Retinal pigment epithelial cell (primary cell): ENCODE measurements around the gene MBD6.

Experiments
- DNase-seq: peaks from one replicate; pipeline ENCODE4 v3.0.0-alpha.2; 2010; ENCODE audit warnings: low read depth
- H3K4me3 ChIP-seq: 2 replicates; pipeline ENCODE4 v1.5.1; 2011; ENCODE audit warnings: mild to moderate bottlenecking, low read length, control low read depth, moderate library complexity
- TF ChIP-seq, protein P1 (sequence below): conservative IDR thresholded peaks from 2 replicates; pipeline ENCODE4 v1.5.1; 2011; ENCODE audit warnings: low read depth, low read length, control low read depth, inconsistent platforms

Gene MBD6

DNA sequence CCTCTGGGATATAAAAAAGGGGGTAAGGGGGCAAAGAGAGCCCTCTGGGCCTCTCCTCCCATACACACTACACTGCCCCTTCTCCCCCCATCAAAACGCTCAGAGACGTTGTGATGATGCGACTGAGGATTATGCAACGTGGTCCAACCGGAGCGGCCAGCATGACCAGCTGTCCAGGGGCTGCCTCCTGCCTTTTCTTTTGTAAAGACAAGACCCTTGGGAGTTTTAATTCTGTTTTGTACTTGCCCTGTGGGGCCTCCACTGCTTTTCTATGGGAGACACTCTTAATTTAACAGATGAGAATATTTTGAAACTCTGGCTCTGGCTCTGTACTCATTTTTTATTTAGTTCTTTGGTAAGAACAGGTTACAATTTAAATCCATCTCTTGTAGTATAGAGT is 7.2 kb downstream of the MBD6 start:
- no peak overlapping the region for H3K4me3 ChIP-seq
- TF ChIP-seq, protein P1, sequence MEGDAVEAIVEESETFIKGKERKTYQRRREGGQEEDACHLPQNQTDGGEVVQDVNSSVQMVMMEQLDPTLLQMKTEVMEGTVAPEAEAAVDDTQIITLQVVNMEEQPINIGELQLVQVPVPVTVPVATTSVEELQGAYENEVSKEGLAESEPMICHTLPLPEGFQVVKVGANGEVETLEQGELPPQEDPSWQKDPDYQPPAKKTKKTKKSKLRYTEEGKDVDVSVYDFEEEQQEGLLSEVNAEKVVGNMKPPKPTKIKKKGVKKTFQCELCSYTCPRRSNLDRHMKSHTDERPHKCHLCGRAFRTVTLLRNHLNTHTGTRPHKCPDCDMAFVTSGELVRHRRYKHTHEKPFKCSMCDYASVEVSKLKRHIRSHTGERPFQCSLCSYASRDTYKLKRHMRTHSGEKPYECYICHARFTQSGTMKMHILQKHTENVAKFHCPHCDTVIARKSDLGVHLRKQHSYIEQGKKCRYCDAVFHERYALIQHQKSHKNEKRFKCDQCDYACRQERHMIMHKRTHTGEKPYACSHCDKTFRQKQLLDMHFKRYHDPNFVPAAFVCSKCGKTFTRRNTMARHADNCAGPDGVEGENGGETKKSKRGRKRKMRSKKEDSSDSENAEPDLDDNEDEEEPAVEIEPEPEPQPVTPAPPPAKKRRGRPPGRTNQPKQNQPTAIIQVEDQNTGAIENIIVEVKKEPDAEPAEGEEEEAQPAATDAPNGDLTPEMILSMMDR, result no peak
- DNase-seq, result no peak

DNA sequence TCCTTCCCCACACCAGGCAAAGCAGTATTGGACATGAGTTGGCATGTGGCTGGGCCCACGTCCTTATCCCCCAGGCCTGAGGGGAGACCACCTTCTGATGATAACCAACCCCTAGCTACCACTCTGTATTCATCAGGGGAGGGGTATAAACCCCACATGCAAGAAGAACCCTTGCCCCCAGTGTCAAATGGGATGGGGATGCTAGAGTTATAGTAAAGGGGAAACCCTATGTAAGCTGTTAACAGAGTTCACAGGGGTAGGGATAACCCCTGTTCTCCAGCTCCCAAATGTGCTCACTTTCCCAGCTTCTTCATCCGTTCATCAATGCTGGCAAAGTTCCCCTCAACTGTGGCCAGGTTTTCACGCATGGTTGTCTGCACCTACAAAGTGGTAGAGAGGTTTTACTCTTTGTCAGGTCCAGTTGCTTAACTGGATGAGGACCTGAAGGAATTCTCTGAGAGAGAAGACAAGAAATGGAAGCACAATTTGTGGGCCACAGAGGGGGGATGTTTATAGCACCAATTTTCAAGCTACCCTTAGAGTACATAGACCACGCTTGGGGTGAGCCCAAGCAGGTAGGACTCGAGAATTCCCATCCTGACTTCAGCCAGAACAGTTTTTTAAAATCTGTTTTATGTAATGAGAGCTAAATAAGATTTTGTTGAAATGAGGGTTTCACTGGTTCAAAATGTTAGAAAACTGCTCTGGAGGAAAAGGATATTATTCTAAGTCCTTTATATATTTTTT is 7.9 kb downstream of the MBD6 start:
- no peak for DNase-seq
- no peak overlapping the region for H3K4me3 ChIP-seq
- TF ChIP-seq, protein P1, result no peak

DNA sequence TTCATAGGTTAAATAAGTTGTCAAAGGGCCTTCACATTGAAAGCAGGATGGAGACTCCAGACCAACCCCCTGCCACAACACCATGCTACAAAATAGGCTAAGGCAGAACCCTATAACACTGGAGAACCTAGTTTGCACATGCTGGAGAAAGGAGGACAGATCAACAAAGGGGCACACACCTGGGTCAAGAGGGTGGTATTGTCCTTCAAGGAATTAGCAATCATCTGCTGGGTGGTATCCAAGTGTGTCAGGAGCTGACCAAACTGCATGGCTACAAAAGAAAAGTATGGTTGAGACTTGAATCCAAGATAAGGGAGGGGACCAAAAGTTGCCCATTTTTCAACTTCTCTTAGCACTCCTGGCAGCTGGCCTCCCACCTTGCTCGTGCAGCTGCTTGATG is 9.2 kb downstream of the MBD6 start:
- DNase-seq, result no peak
- TF ChIP-seq, protein P1, result no peak
- no peak overlapping the region for H3K4me3 ChIP-seq

DNA sequence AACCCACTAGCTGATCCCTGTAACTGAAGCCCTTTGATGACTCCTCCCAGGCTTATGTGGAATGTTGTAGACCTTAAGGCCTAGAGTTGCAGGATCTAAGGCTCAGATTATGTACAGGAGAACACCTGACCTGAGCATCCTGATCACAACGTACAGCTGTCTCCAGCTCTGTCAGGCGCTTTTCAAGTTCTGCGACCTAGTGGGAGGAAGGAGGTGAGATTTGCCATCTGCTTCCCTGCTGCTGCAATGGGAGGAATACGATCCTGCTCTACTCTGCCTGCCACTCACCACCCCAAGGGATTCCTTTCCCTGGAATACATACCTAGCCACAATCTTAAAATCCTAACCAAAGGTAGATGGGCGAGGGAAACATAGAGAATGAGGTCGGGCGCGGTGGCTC is 10.5 kb downstream of the MBD6 start:
- DNase-seq, result no peak
- TF ChIP-seq, protein P1, result no peak
- H3K4me3 ChIP-seq, result no peak overlapping the region

DNA sequence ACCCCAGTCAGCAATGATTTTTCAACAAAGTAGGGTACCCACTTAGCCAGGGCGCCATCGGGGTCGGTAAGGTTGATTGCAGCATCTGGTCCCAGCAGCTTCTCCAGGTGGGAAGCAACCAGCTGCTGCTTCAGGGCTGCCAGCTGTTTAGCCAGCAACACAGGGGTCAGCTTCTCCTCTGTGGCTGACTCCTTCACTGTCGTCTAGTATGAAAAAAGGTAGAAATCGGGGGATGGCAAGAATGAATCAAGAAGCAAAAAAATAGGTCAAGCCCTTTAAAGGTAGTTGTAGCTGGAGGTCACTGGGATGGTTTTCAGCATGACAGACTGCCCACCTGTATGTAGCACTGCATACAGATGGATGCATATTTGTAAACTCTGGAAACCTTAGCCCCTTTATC is 11.6 kb downstream of the MBD6 start:
- TF ChIP-seq, protein P1, result no peak
- no peak for DNase-seq

DNA sequence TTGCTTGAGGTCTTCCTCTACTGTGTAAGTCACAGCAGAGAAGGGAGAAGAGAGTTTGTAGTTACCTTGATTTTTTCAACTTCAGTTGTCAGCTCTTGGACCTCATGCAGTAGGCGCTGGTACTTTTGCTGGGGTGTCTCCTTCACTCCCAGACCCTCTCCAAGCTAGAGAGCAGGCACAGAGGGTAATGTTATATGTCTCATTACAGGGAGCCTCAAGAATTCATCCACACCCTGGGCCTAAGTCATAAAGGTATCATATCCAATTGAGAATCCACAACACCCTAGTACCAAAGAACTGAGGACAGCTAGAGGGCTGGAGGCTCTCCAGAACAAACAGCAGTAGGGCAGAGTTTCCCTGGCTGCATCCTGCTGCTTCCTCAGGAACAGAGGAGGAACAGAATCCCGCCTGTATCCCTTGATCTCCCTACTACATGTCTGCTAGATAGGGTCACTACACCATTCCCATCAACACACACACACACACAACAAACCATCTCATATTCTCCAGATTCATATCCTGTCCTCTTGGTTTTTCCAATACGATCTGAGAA is 12.4 kb downstream of the MBD6 start:
- TF ChIP-seq, protein P1, result no peak

More for the DNA sequence above, 11.6 kb downstream of the MBD6 start:
- H3K4me3 ChIP-seq, result no peak overlapping the region

More for the DNA sequence above, 12.4 kb downstream of the MBD6 start:
- DNase-seq, result no peak
- no peak overlapping the region for H3K4me3 ChIP-seq
